Fibroblast of the aortic adventitia (primary cell): ENCODE measurements around the gene MIEF1. TPM values are rescaled to one million over a fixed set of nuclear protein-coding genes. Genes with fewer than 3 reads are reported as not detected.

ENCODE experiments used
- DNase-seq: peaks from one replicate; pipeline ENCODE4 v3.0.0-alpha.2; 2010; ENCODE audit warnings: low read depth
- H3K4me3 ChIP-seq: 2 replicates; pipeline ENCODE4 v1.5.1; 2011; ENCODE audit warnings: low read depth, mild to moderate bottlenecking, control low read depth, low read length, moderate library complexity
- total RNA-seq: library from RNA; depleted of rRNA; stranded (reverse); fragments of >200 nt; gene quantifications from 2 replicates; pipeline ENCODE4 v1.2.3, GENCODE V29; 2012; ENCODE audit warnings: low replicate concordance
- TF ChIP-seq, protein P1 (sequence below): IDR thresholded peaks from 2 replicates; pipeline ENCODE4 v1.5.1; 2011; ENCODE audit warnings: mild to moderate bottlenecking, low read length, control low read depth, inconsistent platforms; ENCODE audit not compliant: insufficient read depth

MIEF1 gene
- total RNA-seq, 1 donor: 27.7 TPM

DNA sequence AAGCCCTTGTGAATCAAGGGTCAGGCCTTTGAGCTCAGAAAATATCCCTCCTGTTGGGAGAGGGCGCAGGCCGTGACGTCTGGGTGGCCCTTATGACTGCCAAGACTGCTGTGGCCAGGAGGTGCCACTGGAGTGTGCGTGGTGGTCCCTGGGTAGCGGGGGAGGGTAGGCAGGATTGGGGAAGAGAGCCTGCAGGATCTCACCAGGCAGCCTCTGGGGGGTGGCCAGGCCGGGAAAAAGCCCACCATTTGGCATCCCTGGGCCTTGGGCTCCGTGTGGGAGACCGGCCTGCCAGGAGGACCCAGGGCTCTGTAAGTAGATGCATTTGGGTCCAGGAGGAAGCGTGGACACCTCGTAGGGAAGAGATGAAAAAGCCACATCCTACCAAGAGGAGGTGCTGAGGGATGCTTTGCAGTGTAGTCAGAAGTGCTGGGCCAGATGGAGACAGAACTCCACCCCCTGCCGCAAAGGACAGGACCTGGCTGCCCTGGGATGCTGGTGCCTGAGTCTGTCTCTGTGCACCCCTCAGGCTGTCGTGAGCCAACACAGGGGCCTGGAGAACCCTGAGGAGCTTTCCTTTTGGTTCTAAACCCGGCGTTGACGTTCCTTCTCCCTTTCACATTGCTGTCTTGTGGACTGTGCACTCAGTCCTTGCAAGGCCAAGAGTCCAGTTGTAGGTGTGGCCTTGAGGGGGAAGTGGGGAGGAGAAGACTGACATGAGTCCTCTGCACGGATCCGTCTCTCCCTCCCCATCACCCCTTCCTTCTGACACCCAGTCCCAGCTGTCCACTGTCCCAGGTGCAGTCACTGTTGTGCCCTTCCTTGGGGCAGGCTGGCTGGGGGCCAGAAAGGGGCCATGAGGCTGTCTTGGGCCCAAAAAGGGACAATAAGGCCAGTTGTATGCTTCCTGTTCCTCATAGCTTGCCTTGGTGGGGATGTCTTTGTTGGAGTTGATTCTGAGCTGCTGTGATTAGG, 12.7 kb upstream of the MIEF1 start:
- TF ChIP-seq, protein P1, sequence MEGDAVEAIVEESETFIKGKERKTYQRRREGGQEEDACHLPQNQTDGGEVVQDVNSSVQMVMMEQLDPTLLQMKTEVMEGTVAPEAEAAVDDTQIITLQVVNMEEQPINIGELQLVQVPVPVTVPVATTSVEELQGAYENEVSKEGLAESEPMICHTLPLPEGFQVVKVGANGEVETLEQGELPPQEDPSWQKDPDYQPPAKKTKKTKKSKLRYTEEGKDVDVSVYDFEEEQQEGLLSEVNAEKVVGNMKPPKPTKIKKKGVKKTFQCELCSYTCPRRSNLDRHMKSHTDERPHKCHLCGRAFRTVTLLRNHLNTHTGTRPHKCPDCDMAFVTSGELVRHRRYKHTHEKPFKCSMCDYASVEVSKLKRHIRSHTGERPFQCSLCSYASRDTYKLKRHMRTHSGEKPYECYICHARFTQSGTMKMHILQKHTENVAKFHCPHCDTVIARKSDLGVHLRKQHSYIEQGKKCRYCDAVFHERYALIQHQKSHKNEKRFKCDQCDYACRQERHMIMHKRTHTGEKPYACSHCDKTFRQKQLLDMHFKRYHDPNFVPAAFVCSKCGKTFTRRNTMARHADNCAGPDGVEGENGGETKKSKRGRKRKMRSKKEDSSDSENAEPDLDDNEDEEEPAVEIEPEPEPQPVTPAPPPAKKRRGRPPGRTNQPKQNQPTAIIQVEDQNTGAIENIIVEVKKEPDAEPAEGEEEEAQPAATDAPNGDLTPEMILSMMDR: no peak
- DNase-seq: no peak
- no peak overlapping the region for H3K4me3 ChIP-seq

DNA sequence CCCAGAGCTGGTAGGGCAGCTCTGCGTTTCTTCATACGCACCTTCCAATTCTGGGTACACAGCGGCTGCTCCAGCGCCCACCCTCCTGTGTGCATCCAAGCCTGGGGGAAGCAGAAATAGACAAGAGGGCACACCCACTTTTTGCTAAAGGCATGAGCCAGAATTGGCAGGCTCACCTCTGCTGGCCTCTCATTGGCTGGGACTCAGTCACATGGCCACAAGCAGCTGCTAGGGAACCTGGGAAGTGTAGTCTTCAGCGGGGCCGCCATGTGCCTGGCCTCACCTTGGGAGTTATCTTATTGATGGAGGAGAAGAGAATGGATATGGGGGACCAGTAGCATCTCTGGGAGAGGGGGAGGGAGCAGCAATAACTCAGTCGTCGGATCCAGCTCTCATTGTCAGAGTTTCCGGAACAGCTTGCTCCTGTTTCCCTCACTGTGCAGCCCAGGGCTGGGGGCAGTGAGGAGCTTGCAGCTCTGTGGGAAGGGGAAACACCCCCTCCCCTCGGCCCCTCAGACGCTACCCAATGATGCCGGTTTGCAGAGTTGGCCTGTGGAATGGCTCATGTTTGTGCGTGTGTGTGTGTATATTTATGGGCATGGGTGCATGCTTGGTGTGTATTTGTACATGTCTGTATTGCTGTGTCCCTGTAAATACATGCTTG, 11.8 kb upstream of the MIEF1 start:
- no peak overlapping the region for H3K4me3 ChIP-seq
- DNase-seq: peak; percentile 83
- TF ChIP-seq, protein P1: no peak

GRCh38 chr22:39490966-39491680, 11.0 kb upstream of the MIEF1 start:
- no peak overlapping the region for H3K4me3 ChIP-seq
- DNase-seq: no peak
- TF ChIP-seq, protein P1: no peak

DNA sequence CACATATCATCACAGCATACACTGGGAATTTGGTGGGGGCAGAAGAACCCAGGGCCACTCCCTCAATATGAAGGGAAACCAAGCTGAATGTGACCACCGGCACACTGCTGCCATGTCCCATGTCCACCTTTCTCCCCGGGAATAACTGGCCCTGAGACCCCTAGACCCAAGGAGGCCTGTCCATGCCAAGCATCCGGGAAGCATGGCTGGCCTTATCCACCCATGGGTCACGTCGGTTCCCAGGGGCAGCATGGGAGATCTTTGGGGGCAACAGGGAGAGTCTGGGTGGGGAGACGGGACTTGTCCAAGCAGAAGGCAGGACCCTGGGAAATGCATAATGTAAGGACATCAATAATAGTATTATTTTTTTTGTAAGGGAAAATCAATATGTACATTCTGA, 10.4 kb upstream of the MIEF1 start:
- TF ChIP-seq, protein P1: no peak
- H3K4me3 ChIP-seq: no peak overlapping the region
- DNase-seq: no peak

GRCh38 chr22:39492186-39492585, 9.9 kb upstream of the MIEF1 start:
- TF ChIP-seq, protein P1: no peak
- no peak overlapping the region for H3K4me3 ChIP-seq
- DNase-seq: no peak

DNA sequence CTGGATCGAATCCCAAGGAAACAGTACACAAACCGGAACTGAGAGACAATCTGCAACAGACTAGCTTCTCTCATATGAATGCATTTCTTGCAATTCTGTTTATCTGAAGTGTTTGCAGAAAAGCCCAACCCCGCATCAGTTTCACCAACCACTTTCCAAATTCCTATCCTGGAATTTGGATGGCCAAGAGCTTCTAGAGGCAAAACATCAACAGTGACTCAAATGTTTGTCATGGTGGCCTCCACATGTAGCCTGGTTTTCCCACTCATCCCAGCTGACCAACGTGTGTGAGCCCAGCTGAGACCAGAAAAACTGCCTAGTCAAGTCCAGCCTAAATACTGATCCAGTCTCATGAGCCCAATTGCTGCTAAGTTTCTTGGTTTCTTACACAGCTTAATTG, 8.3 kb upstream of the MIEF1 start:
- H3K4me3 ChIP-seq: no peak overlapping the region
- DNase-seq: peak; percentile 80

More for the DNA sequence above, 8.3 kb upstream of the MIEF1 start:
- TF ChIP-seq, protein P1: no peak
